Esophagus squamous epithelium (tissue), 5 donors: ENCODE data around the gene MYH15. TPM values are rescaled to one million over a fixed set of nuclear protein-coding genes. Genes with fewer than 3 reads are reported as not detected.

Experiments used
- DNase-seq: peaks from one replicate; lab custom pipeline; 2025; lab: John Stamatoyannopoulos, UW
- H3K27ac ChIP-seq, 4 donors: fragments of 200-600 bp; sonication (generic); one replicate each; pipeline ENCODE4 v1.5.1; 2016 to 2019; ENCODE audit warnings: mild to moderate bottlenecking in 1 of 4
- H3K27me3 ChIP-seq, 4 donors: fragments of 200-600 bp; sonication (generic); 1 replicate in 3 of 4; 2 replicates in 1 of 4; pipeline versions ENCODE4 v1.5.1 to v1.6.0; 2017 to 2021; ENCODE audit warnings: antibody characterized with exemption in 1 of 4
- H3K36me3 ChIP-seq, 3 donors: fragments of 200-600 bp; sonication (generic); one replicate each; pipeline ENCODE4 v1.5.1; 2016 to 2019
- H3K4me1 ChIP-seq, 3 donors: fragments of 200-600 bp; sonication (generic); one replicate each; pipeline ENCODE4 v1.5.1; 2017 to 2019
- H3K4me3 ChIP-seq, 4 donors: fragments of 200-600 bp; sonication (generic); 1 replicate in 3 of 4; 2 replicates in 1 of 4; pipeline ENCODE4 v1.5.1; 2016 to 2019; ENCODE audit warnings: mild to moderate bottlenecking in 2 of 4, moderate library complexity in 1 of 4
- H3K9me3 ChIP-seq, 3 donors: fragments of 200-600 bp; sonication (generic); one replicate each; pipeline ENCODE4 v1.5.1; 2016 to 2019
- CTCF ChIP-seq, 6 experiments: fragments of 450-650 bp in 4 of 6; fragments of 200-600 bp in 2 of 6; sonication (generic) in 2 of 6; IDR thresholded peaks; one replicate each; pipeline ENCODE4 v1.5.1; 2016 to 2019; ENCODE audit warnings: antibody characterized with exemption in 6 of 6, mild to moderate bottlenecking in 4 of 6, moderate library complexity in 4 of 6
- POLR2A ChIP-seq, 4 donors: fragments of 450-650 bp; IDR thresholded peaks; one replicate each; pipeline ENCODE4 v1.6.1; 2017; ENCODE audit warnings: antibody characterized with exemption in 4 of 4, mild to moderate bottlenecking in 4 of 4, moderate library complexity in 3 of 4
- WGBS, 2 donors: methylation state at CpG; one replicate each; pipeline ENCODE4 v1.1.5; 2018; 5-methylcytosine and 5-hydroxymethylcytosine counted together
- intact Hi-C: fragments of 100-400 bp; cut with DNase I; formaldehyde crosslinking; loops from one replicate; pipeline ENCODE4 v1.15.0; 2022
- total RNA-seq, 4 donors: library from RNA; depleted of rRNA; stranded (reverse); fragments of >200 nt; gene quantifications; one replicate each; pipeline ENCODE4 v1.1.0, GENCODE V29; 2016
- donor health status: DM: yes; HTN: yes; CAD: no.

Gene MYH15
- total RNA-seq, 4 donors from 2014 or later: under 0.01 TPM; not detected in 3

- no peaks in the 10 kb centered on the region for H3K9me3 ChIP-seq
- WGBS, 2 donors: 34 to 73% methylated on average over 2 of the region's 2 CpGs
- H3K4me3 ChIP-seq: no peak overlapping the region
- no peak for DNase-seq
- no peaks in the 10 kb centered on the region for H3K36me3 ChIP-seq
- intact Hi-C loops: no loop called here
- no peaks in the 10 kb centered on the region for H3K4me1 ChIP-seq
- TF ChIP-seq CTCF (IDR thresholded peaks at IDR 0.05) (no peak), POLR2A (IDR thresholded peaks at IDR 0.05) (no peak)
- H3K27me3 ChIP-seq: no peaks in the 10 kb centered on the region
- H3K27ac ChIP-seq: no peak overlapping the region
These were observed 14.9 kb upstream of the MYH15 start for GRCh38 chr3:108525256-108525655.

GRCh38 chr3:108524537-108524936 is 14.1 kb upstream of the MYH15 start:
- H3K36me3 ChIP-seq: no peaks in the 10 kb centered on the region
- no peak for TF ChIP-seq CTCF (IDR thresholded peaks at IDR 0.05)
- TF ChIP-seq POLR2A (IDR thresholded peaks at IDR 0.05): no peak
- no peak for DNase-seq
- no peaks in the 10 kb centered on the region for H3K9me3 ChIP-seq
- no peaks in the 10 kb centered on the region for H3K27me3 ChIP-seq
- intact Hi-C loops: no loop called here
- H3K4me1 ChIP-seq: no peaks in the 10 kb centered on the region
- H3K4me3 ChIP-seq: no peak overlapping the region
- 7 to 10% methylated on average over 2 of the region's 2 CpGs for WGBS, 2 donors
- H3K27ac ChIP-seq: no peak overlapping the region

- intact Hi-C loops: no loop called here
- H3K36me3 ChIP-seq: no peaks in the 10 kb centered on the region
- H3K4me1 ChIP-seq: no peaks in the 10 kb centered on the region
- H3K27me3 ChIP-seq: no peaks in the 10 kb centered on the region
- no peaks in the 10 kb centered on the region for H3K9me3 ChIP-seq
- TF ChIP-seq CTCF (IDR thresholded peaks at IDR 0.05): no peak
- no peak for TF ChIP-seq POLR2A (IDR thresholded peaks at IDR 0.05)
- H3K4me3 ChIP-seq: no peak overlapping the region
- no peak for DNase-seq
- no peak overlapping the region for H3K27ac ChIP-seq
- WGBS, 2 donors: 25 to 29% methylated on average over 1 of the region's 1 CpG
These were observed 8.5 kb upstream of the MYH15 start for GRCh38 chr3:108518895-108519294.

GRCh38 chr3:108516881-108517280 is 6.5 kb upstream of the MYH15 start:
- no peak overlapping the region for H3K27ac ChIP-seq
- intact Hi-C loops: no loop called here
- H3K27me3 ChIP-seq: no peaks in the 10 kb centered on the region
- TF ChIP-seq POLR2A (IDR thresholded peaks at IDR 0.05) (no peak), CTCF (IDR thresholded peaks at IDR 0.05) (no peak)
- no peaks in the 10 kb centered on the region for H3K36me3 ChIP-seq
- no peak for DNase-seq
- peaks cover 0 to 12% (median 0%) of the 10 kb centered on the region in 3 donors for H3K4me1 ChIP-seq
- 75 to 94% methylated on average over 2 of the region's 2 CpGs for WGBS, 2 donors
- no peak overlapping the region for H3K4me3 ChIP-seq
- no peaks in the 10 kb centered on the region for H3K9me3 ChIP-seq

GRCh38 chr3:108513961-108514360 is 3.6 kb upstream of the MYH15 start:
- intact Hi-C loops: no loop called here
- H3K4me1 ChIP-seq: peaks cover 0 to 20% (median 0%) of the 10 kb centered on the region in 3 donors
- no peak overlapping the region for H3K27ac ChIP-seq
- no peak overlapping the region for H3K4me3 ChIP-seq
- no peaks in the 10 kb centered on the region for H3K36me3 ChIP-seq
- 47 to 62% methylated on average over 3 of the region's 3 CpGs for WGBS, 2 donors
- TF ChIP-seq POLR2A (IDR thresholded peaks at IDR 0.05) (no peak), CTCF (IDR thresholded peaks at IDR 0.05) (no peak)
- H3K9me3 ChIP-seq: no peaks in the 10 kb centered on the region
- H3K27me3 ChIP-seq: no peaks in the 10 kb centered on the region
- DNase-seq: no peak
